A549 (cell line): ENCODE data around the gene TBX20. TPM values are rescaled to one million over a fixed set of nuclear protein-coding genes. Genes with fewer than 3 reads are reported as not detected.

ENCODE experiments used
- ATAC-seq, 2 experiments: fragments of 200-7000 bp in 1 of 2; fragments of >200 bp in 1 of 2; cut with Nextera tagmentation in 1 of 2; cut with Tn5 transposase in 1 of 2; 3 replicates each; pipeline versions ENCODE4 v1.8.0 to v1.9.1; 2018 to 2020; ENCODE audit warnings: mild to moderate bottlenecking in 1 of 2, moderate library complexity in 1 of 2
- CTCF ChIA-PET: fragments of 300-600 bp; sonication (Branson Sonifier 250); formaldehyde crosslinking; extraction: SDS; loops from one replicate; lab custom pipeline; 2021; ENCODE audit warnings: antibody characterized with exemption, inconsistent platforms; lab: Yijun Ruan, JAX
- POLR2A ChIA-PET: fragments of 350-600 bp; formaldehyde crosslinking; extraction: SDS; loops from one replicate; lab custom pipeline; 2021; ENCODE audit warnings: antibody characterized with exemption, inconsistent platforms; lab: Yijun Ruan, JAX
- DNase-seq, 2 experiments: peaks; one replicate each; pipeline versions ENCODE4 v3.0.0 to v3.0.0-alpha.2; 2011 to 2016; ENCODE audit warnings: low read depth in 1 of 2, low spot score in 1 of 2
- FAIRE-seq: peaks from 2 replicates; lab custom pipeline; 2011; peaks lifted over from hg19 to GRCh38; lab: Jason Lieb, UNC
- H3K27ac ChIP-seq, 2 experiments: fragments of >200 bp; sonication (Bioruptor Twin); formaldehyde crosslinking; 3 replicates each; pipeline ENCODE4 v1.5.1; 2016 to 2017
- H3K4me1 ChIP-seq: fragments of >200 bp; sonication (Bioruptor Twin); formaldehyde crosslinking; 3 replicates; pipeline ENCODE4 v1.6.1; 2016
- H3K4me2 ChIP-seq: fragments of >200 bp; sonication (Bioruptor Twin); formaldehyde crosslinking; 3 replicates; pipeline ENCODE4 v1.6.1; 2016
- H3K4me3 ChIP-seq: fragments of >200 bp; sonication (Bioruptor Twin); formaldehyde crosslinking; 3 replicates; pipeline ENCODE4 v1.5.1; 2016
- H3K9me3 ChIP-seq: fragments of >200 bp; sonication (Bioruptor Twin); formaldehyde crosslinking; 3 replicates; pipeline ENCODE4 v1.6.1; 2016
- CBX8 ChIP-seq: fragments of 200-600 bp; sonication (generic); IDR thresholded peaks from 2 replicates; pipeline ENCODE4 v1.6.1; 2016
- CEBPB ChIP-seq, 2 experiments: fragments of >200 bp in 1 of 2; sonication (Bioruptor Twin) in 1 of 2; formaldehyde crosslinking in 1 of 2; IDR thresholded peaks; 2 replicates each; pipeline ENCODE4 v1.6.1; 2012 to 2016
- CHD4 ChIP-seq: fragments of 200-600 bp; sonication (generic); IDR thresholded peaks from 2 replicates; pipeline ENCODE4 v1.6.1; 2016; ENCODE audit warnings: antibody characterized with exemption, mild to moderate bottlenecking, borderline replicate concordance
- CTCF ChIP-seq: fragments of >200 bp; sonication (Bioruptor Twin); formaldehyde crosslinking; IDR thresholded peaks from 3 replicates; pipeline ENCODE4 v1.5.1; 2016
- EP300 ChIP-seq, 2 experiments: fragments of >200 bp; sonication (Bioruptor Twin); formaldehyde crosslinking; IDR thresholded peaks; 2 replicates in 1 of 2; 3 replicates in 1 of 2; pipeline ENCODE4 v1.6.1; 2016 to 2017
- ESRRA ChIP-seq: fragments of 150-350 bp; IDR thresholded peaks from 2 replicates; pipeline ENCODE4 v1.6.1; 2014; ENCODE audit warnings: mild to moderate bottlenecking, low read length, borderline replicate concordance
- FOSL2 ChIP-seq, 2 experiments: fragments of 450-650 bp in 1 of 2; fragments of >200 bp in 1 of 2; sonication (Bioruptor Twin) in 1 of 2; formaldehyde crosslinking; IDR thresholded peaks; 2 replicates each; pipeline versions ENCODE4 v1.5.0 to v1.6.1; 2016 to 2020; ENCODE audit warnings: mild to moderate bottlenecking in 1 of 2, moderate library complexity in 1 of 2
- MAFK ChIP-seq: fragments of 450-650 bp; IDR thresholded peaks from 2 replicates; pipeline ENCODE4 v1.6.1; 2014; ENCODE audit not compliant: partially characterized antibody
- NFE2L2 ChIP-seq: fragments of 150-350 bp; conservative IDR thresholded peaks from 2 replicates; pipeline ENCODE4 v1.6.1; 2014; ENCODE audit warnings: low read length
- RAD21 ChIP-seq, 2 experiments: fragments of >200 bp in 1 of 2; sonication (Bioruptor Twin) in 1 of 2; formaldehyde crosslinking in 1 of 2; IDR thresholded peaks in 1 of 2; conservative IDR thresholded peaks in 1 of 2; 2 replicates in 1 of 2; 3 replicates in 1 of 2; pipeline ENCODE4 v1.6.1; 2012 to 2018; ENCODE audit warnings: inconsistent platforms in 1 of 2
- RNF2 ChIP-seq: fragments of 200-600 bp; sonication (generic); IDR thresholded peaks from 2 replicates; pipeline ENCODE4 v1.6.1; 2016; ENCODE audit warnings: low read depth, mild to moderate bottlenecking, antibody characterized with exemption, moderate library complexity, borderline replicate concordance
- TP53 ChIP-seq: fragments of 250-450 bp; sonication (Bioruptor Pico); IDR thresholded peaks from 2 replicates; pipeline ENCODE4 v1.5.0; 2021; ENCODE audit warnings: mild to moderate bottlenecking, moderate library complexity
- USF2 ChIP-seq: fragments of 450-650 bp; IDR thresholded peaks from 2 replicates; pipeline ENCODE4 v1.6.1; 2014; ENCODE audit warnings: antibody characterized with exemption
- ZC3H11A ChIP-seq: fragments of 450-650 bp; IDR thresholded peaks from 2 replicates; pipeline ENCODE4 v1.6.1; 2014; ENCODE audit warnings: antibody characterized with exemption, mild to moderate bottlenecking
- ZFP36 ChIP-seq: fragments of 450-650 bp; IDR thresholded peaks from 2 replicates; pipeline ENCODE4 v1.6.1; 2014; ENCODE audit warnings: borderline replicate concordance; ENCODE audit not compliant: partially characterized antibody
- WGBS: methylation state at CpG from one replicate; pipeline ENCODE4 v1.1.6; 2017; ENCODE audit errors: missing lambda C conversion rate; 5-methylcytosine and 5-hydroxymethylcytosine counted together
- polyA plus RNA-seq, 4 experiments: library from polyadenylated mRNA; depleted of rRNA in 3 of 4; stranded (reverse); fragments of >200 nt; fragmentation: RNase III in 1 of 4; extraction: RNeasy Plus Mini Kit Qiagen cat#74134 plus additional on column Dnase treatment in 1 of 4; gene quantifications; 2 replicates in 3 of 4; 3 replicates in 1 of 4; pipeline ENCODE4 v1.2.3, GENCODE V29; 2011 to 2017
- TF ChIP-seq, protein P1 (sequence below): IDR thresholded peaks from 2 replicates; pipeline ENCODE4 v1.6.1; 2012; ENCODE audit warnings: low read depth, borderline replicate concordance
- TF ChIP-seq, protein P2 (sequence below): IDR thresholded peaks from 2 replicates; pipeline ENCODE4 v1.6.1; 2012
- TF ChIP-seq, protein P3 (sequence below): IDR thresholded peaks from 2 replicates; pipeline ENCODE4 v1.6.1; 2012
- TF ChIP-seq, protein P4 (sequence below): fragments of 200-600 bp; sonication (generic); IDR thresholded peaks from 2 replicates; pipeline ENCODE4 v1.6.1; 2016; ENCODE audit warnings: antibody characterized with exemption, mild to moderate bottlenecking, moderate library complexity

Gene TBX20
- polyA plus RNA-seq, 2 of the 4 experiments (the other 2 are of a cell fraction) = 1.3 to 1.6 TPM

GRCh38 chr7:35254496-35255442, 869 bp upstream of the TBX20 start:
- 86% methylated on average over 45 of the region's 45 CpGs for WGBS
- CTCF ChIA-PET = interaction anchor here (0.5 kb wide), 1 partner anchor 513 kb away, joined by 3 read pairs; no protein-coding TSS in a partner anchor
- TF ChIP-seq, protein P1, sequence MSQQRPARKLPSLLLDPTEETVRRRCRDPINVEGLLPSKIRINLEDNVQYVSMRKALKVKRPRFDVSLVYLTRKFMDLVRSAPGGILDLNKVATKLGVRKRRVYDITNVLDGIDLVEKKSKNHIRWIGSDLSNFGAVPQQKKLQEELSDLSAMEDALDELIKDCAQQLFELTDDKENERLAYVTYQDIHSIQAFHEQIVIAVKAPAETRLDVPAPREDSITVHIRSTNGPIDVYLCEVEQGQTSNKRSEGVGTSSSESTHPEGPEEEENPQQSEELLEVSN = no peak
- no peak for TF ChIP-seq RAD21 (conservative IDR thresholded peaks at IDR 0.05 in 1 of 2, IDR thresholded peaks at IDR 0.05 in 1 of 2)
- TF ChIP-seq CBX8 = no peak
- no peak for TF ChIP-seq CHD4
- no peak for TF ChIP-seq NFE2L2
- TF ChIP-seq, protein P2, sequence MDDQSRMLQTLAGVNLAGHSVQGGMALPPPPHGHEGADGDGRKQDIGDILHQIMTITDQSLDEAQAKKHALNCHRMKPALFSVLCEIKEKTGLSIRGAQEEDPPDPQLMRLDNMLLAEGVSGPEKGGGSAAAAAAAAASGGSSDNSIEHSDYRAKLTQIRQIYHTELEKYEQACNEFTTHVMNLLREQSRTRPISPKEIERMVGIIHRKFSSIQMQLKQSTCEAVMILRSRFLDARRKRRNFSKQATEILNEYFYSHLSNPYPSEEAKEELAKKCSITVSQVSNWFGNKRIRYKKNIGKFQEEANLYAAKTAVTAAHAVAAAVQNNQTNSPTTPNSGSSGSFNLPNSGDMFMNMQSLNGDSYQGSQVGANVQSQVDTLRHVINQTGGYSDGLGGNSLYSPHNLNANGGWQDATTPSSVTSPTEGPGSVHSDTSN = no peak
- TF ChIP-seq ZFP36 = no peak
- TF ChIP-seq ZC3H11A = no peak
- TF ChIP-seq, protein P3, sequence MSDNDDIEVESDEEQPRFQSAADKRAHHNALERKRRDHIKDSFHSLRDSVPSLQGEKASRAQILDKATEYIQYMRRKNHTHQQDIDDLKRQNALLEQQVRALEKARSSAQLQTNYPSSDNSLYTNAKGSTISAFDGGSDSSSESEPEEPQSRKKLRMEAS = no peak
- no peak for TF ChIP-seq MAFK
- TF ChIP-seq USF2 = no peak
- TF ChIP-seq, protein P4, sequence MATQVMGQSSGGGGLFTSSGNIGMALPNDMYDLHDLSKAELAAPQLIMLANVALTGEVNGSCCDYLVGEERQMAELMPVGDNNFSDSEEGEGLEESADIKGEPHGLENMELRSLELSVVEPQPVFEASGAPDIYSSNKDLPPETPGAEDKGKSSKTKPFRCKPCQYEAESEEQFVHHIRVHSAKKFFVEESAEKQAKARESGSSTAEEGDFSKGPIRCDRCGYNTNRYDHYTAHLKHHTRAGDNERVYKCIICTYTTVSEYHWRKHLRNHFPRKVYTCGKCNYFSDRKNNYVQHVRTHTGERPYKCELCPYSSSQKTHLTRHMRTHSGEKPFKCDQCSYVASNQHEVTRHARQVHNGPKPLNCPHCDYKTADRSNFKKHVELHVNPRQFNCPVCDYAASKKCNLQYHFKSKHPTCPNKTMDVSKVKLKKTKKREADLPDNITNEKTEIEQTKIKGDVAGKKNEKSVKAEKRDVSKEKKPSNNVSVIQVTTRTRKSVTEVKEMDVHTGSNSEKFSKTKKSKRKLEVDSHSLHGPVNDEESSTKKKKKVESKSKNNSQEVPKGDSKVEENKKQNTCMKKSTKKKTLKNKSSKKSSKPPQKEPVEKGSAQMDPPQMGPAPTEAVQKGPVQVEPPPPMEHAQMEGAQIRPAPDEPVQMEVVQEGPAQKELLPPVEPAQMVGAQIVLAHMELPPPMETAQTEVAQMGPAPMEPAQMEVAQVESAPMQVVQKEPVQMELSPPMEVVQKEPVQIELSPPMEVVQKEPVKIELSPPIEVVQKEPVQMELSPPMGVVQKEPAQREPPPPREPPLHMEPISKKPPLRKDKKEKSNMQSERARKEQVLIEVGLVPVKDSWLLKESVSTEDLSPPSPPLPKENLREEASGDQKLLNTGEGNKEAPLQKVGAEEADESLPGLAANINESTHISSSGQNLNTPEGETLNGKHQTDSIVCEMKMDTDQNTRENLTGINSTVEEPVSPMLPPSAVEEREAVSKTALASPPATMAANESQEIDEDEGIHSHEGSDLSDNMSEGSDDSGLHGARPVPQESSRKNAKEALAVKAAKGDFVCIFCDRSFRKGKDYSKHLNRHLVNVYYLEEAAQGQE = no peak
- no peak for TF ChIP-seq TP53 (CRISPR knock-in tag)
- no peak for TF ChIP-seq EP300 (IDR thresholded peaks at IDR 0.05)
- no peak for TF ChIP-seq FOSL2 (IDR thresholded peaks at IDR 0.05)
- no peak for TF ChIP-seq FOSL2 (CRISPR knock-in tag; IDR thresholded peaks at IDR 0.05)
- no peak for TF ChIP-seq ESRRA
- no peak for TF ChIP-seq CEBPB (IDR thresholded peaks at IDR 0.05)
- TF ChIP-seq, all 56 proteins: peak for 0
- Histone ChIP-seq H3K4me2 (peak overlapping the region; percentile 70), H3K27ac (peak overlapping the region; percentile 68 to 86), H3K9me3 (0 out of 3 replicates have a peak, but pooled peaks cover 2% of the 10 kb centered on the region), H3K4me3 (peak overlapping the region; percentile 65), H3K4me1 (peaks cover 14% of the 10 kb centered on the region; the same call in 2 of the 3 replicates)
- POLR2A ChIA-PET = no interaction called here
- ATAC-seq = no peak
- DNase-seq = no peak
- no peak for FAIRE-seq

DNA sequence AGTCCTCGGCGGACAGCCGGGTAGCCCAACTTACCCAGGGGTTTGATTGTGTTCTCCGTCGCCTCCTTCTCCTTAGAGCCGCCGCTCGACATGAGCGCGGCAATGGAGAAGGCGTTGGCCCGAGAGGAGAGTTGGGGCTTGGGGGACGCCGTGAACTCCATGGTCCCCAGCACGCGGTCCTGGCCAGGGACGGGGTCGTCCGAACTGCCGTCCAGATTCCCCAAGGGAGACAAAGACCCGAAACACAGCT, 515 bp downstream of the TBX20 start:
- peak; percentile 40 to 66; a peak in 4 of 6 replicates for ATAC-seq
- peak overlapping the region; percentile 70 for H3K4me2 ChIP-seq
- CTCF ChIA-PET = no interaction called here
- no peak for FAIRE-seq
- H3K27ac ChIP-seq = peak overlapping the region; percentile 68 to 86
- H3K9me3 ChIP-seq = 0 out of 3 replicates have a peak, but pooled peaks cover 2% of the 10 kb centered on the region
- peak overlapping the region; percentile 65 for H3K4me3 ChIP-seq
- 40% methylated on average over 21 of the region's 21 CpGs for WGBS
- TF ChIP-seq CTCF = no peak
- peak; percentile 35; the same call in 1 of the 2 replicates for TF ChIP-seq RNF2
- TF ChIP-seq ESRRA = no peak
- peaks cover 14% of the 10 kb centered on the region; the same call in 2 of the 3 replicates for H3K4me1 ChIP-seq
- POLR2A ChIA-PET = no interaction called here
- peak; percentile 11 to 38 for DNase-seq
